SU-DHL-6 (cell line): Measurements from ENCODE around the gene TMEM184A.

ENCODE experiments used
- H2AFZ ChIP-seq: fragments of 200-600 bp; sonication (generic); 2 replicates; pipeline ENCODE4 v1.6.1; 2014; ENCODE audit warnings: low read depth, mild to moderate bottlenecking, moderate library complexity, mixed read lengths, antibody characterized with exemption, low read length; ENCODE audit not compliant: severe bottlenecking
- H3F3A ChIP-seq: fragments of 200-600 bp; shearing (Covaris generic); 2 replicates; pipeline ENCODE4 v1.6.0; 2016; ENCODE audit warnings: antibody characterized with exemption, mild to moderate bottlenecking; ENCODE audit not compliant: insufficient read depth
- H3K27ac ChIP-seq: fragments of 200-600 bp; sonication (generic); 2 replicates; pipeline ENCODE4 v1.5.1; 2016; ENCODE audit warnings: low read depth, mild to moderate bottlenecking, low read length, moderate library complexity, mixed read lengths
- H3K27me3 ChIP-seq: fragments of 200-600 bp; sonication (generic), shearing (Covaris generic); 2 replicates; pipeline ENCODE4 v1.6.0; 2014; ENCODE audit warnings: mild to moderate bottlenecking, low read length
- H3K36me3 ChIP-seq: fragments of 200-600 bp; sonication (generic); 2 replicates; pipeline ENCODE4 v1.6.1; 2014; ENCODE audit warnings: mild to moderate bottlenecking, low read length, mixed read lengths
- H3K4me2 ChIP-seq: fragments of 300-600, 200-600 bp; shearing (Covaris generic), sonication (generic); 2 replicates; pipeline ENCODE4 v1.6.0; 2014; ENCODE audit warnings: low read length, low read depth, mild to moderate bottlenecking; ENCODE audit not compliant: poor library complexity, severe bottlenecking
- H3K4me3 ChIP-seq: fragments of 200-600 bp; sonication (generic); 2 replicates; pipeline ENCODE4 v1.5.1; 2014; ENCODE audit warnings: antibody characterized with exemption, low read length, mild to moderate bottlenecking, mixed read lengths; ENCODE audit not compliant: insufficient read depth, poor library complexity, severe bottlenecking
- H3K79me2 ChIP-seq: fragments of 200-600 bp; sonication (generic); 2 replicates; pipeline ENCODE4 v1.6.1; 2014; ENCODE audit warnings: mild to moderate bottlenecking, low read length, moderate library complexity; ENCODE audit not compliant: insufficient read depth
- H3K9ac ChIP-seq: fragments of 200-600 bp; sonication (generic); 2 replicates; pipeline ENCODE4 v1.7.0; 2014; ENCODE audit warnings: mild to moderate bottlenecking, low read length
- H3K9me2 ChIP-seq: fragments of 200-600 bp; sonication (generic); replicated peaks from 2 replicates; pipeline ENCODE4 v1.6.1; 2014; ENCODE audit warnings: low read length; ENCODE audit not compliant: insufficient read depth
- H3K9me3 ChIP-seq: fragments of 200-600 bp; sonication (generic); 2 replicates; pipeline ENCODE4 v1.6.1; 2014; ENCODE audit warnings: low read length, mixed read lengths; ENCODE audit not compliant: insufficient read depth
- H4K20me1 ChIP-seq: fragments of 200-600 bp; sonication (generic); 2 replicates; pipeline ENCODE4 v1.6.1; 2014; ENCODE audit warnings: low read depth, mild to moderate bottlenecking, antibody characterized with exemption, low read length, moderate library complexity, mixed read lengths
- EZH2phosphoT487 ChIP-seq: fragments of 200-600 bp; sonication (generic), shearing (Covaris generic); conservative IDR thresholded peaks from 2 replicates; pipeline ENCODE4 v1.6.1; 2018; ENCODE audit warnings: mild to moderate bottlenecking, antibody characterized with exemption, low read length, moderate library complexity, mixed read lengths
- TF ChIP-seq, protein P1 (sequence below): fragments of 200-600 bp; sonication (generic); IDR thresholded peaks from one replicate; pipeline ENCODE4 v1.5.1; 2017; ENCODE audit warnings: antibody characterized with exemption, mild to moderate bottlenecking, low read length, moderate library complexity; ENCODE audit not compliant: insufficient read depth, poor library complexity, severe bottlenecking

TMEM184A gene

DNA sequence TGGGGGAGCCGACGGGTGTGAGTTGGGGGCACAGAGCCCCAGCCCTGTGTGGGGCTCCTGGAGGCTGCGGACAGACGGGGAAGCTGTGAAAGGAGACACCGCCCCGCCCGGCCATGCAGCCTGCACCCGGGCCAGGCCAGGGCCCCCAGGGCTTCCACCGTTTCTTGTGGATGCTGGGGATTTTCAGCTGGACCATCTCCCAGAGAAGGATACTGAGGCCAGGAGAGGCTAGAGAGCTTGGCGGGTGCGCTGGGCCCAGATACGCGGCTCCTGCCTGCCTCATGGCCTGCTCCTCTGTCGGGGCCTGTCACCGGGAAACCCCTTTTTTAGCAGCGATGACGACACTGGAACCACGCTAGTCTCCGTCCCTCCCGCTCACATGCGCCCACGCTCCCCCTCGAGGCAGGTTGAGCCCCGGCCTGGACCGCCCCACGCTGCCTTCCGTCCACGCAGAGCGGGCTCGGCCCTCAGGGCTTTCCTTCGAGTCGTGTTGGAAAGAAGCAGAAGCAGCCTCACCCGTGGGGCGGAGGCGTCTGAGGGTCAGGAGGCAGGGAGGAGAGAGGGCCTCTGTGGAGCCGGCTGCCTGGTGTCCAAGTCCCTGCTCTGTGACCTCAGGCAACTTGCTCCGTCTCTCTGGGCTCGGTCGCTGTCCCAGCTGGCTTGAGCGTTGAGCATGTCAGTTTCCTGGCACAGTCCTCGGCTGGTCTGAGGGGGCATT, 11.7 kb downstream of the TMEM184A start:
- Histone ChIP-seq H3F3A (no peaks in the 10 kb centered on the region), H3K9me2 (no peaks in the 10 kb centered on the region), H3K9ac (no peak overlapping the region), H3K9me3 (no peaks in the 10 kb centered on the region), H3K4me2 (no peak overlapping the region), H2AFZ (no peak overlapping the region), H3K36me3 (no peaks in the 10 kb centered on the region), H3K27me3 (no peaks in the 10 kb centered on the region), H3K79me2 (no peaks in the 10 kb centered on the region; the same call in 1 of the 2 replicates), H3K4me3 (no peak overlapping the region), H4K20me1 (0 out of 2 replicates have a peak, but pooled peaks cover 4% of the 10 kb centered on the region), H3K27ac (no peak overlapping the region)
- TF ChIP-seq EZH2phosphoT487, result no peak
- TF ChIP-seq, protein P1, sequence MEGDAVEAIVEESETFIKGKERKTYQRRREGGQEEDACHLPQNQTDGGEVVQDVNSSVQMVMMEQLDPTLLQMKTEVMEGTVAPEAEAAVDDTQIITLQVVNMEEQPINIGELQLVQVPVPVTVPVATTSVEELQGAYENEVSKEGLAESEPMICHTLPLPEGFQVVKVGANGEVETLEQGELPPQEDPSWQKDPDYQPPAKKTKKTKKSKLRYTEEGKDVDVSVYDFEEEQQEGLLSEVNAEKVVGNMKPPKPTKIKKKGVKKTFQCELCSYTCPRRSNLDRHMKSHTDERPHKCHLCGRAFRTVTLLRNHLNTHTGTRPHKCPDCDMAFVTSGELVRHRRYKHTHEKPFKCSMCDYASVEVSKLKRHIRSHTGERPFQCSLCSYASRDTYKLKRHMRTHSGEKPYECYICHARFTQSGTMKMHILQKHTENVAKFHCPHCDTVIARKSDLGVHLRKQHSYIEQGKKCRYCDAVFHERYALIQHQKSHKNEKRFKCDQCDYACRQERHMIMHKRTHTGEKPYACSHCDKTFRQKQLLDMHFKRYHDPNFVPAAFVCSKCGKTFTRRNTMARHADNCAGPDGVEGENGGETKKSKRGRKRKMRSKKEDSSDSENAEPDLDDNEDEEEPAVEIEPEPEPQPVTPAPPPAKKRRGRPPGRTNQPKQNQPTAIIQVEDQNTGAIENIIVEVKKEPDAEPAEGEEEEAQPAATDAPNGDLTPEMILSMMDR, result no peak

DNA sequence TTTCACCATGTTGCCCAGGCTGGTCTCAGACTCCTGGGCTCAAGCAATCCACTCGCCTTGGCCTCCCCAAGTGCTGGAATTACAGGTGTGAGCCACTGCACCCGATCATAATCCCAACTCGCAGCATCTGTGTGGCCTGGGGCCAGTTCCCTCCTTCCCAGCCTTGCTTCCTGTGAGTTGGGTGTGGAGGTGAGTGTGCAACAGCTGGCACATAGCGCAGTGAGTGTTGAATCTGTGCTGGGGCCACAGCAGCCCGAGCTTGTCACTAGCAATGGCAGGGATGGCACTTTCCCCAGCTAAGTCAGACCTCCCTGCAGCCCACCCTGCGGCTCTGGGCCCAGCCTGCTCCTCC, 12.2 kb downstream of the TMEM184A start:
- H3K4me2 ChIP-seq, result no peak overlapping the region
- no peak for TF ChIP-seq EZH2phosphoT487
- TF ChIP-seq, protein P1, result no peak
- H3K9me3 ChIP-seq, result no peaks in the 10 kb centered on the region
- no peak overlapping the region for H2AFZ ChIP-seq
- no peaks in the 10 kb centered on the region for H3K9me2 ChIP-seq
- no peaks in the 10 kb centered on the region; the same call in 1 of the 2 replicates for H3K79me2 ChIP-seq
- 0 out of 2 replicates have a peak, but pooled peaks cover 4% of the 10 kb centered on the region for H4K20me1 ChIP-seq
- no peak overlapping the region for H3K9ac ChIP-seq
- no peak overlapping the region for H3K27ac ChIP-seq
- no peaks in the 10 kb centered on the region for H3K27me3 ChIP-seq
- H3K4me3 ChIP-seq, result no peak overlapping the region
- H3K36me3 ChIP-seq, result no peaks in the 10 kb centered on the region
- no peaks in the 10 kb centered on the region for H3F3A ChIP-seq

DNA sequence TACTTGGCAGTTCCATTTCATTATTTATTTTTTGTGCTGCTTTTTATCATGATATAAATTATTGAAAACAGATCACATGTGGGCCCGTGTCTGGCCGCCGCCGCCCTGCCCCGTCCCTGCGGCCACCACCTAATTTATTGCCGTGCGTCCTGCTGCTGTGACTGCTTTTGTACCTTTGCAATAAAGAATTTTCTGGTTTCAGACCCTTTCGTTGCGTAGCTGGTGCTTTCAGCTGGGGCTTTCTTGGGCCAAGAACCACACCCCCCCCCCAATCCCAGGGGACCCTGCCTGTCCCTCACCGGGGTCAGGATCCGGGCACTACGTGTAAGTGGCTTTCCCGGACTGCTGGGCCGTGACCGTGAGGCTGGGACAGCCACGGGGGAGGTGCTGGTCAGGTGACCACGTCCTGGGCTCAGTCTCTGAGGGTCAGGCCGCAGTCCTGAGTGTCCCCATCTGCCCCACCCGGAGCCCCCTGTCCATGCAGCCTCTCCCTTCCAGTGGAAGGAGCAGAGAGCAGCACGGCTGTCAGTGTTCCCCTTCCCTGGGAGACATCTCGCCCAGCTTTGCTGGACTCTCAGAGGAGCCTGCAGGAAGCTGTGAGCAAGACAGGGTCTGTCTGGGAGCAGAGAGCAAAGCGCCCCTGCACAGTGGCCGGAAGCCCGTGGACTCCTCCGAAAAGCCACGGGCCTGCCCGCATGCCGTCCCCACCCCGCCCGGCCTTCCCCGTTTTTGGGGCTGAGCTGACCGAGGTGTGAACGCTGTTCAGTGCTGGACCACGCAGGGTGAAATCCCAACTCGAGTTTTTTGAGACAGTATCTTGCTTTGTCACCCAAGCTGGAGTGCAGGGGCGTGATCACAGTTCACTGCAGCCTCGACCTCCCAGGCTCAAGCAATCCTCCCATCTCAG, 12.9 kb downstream of the TMEM184A start:
- H3K27me3 ChIP-seq, result no peaks in the 10 kb centered on the region
- 0 out of 2 replicates have a peak, but pooled peaks cover 4% of the 10 kb centered on the region for H4K20me1 ChIP-seq
- H3K79me2 ChIP-seq, result peaks cover under 1% of the 10 kb centered on the region
- no peak overlapping the region for H3K9ac ChIP-seq
- no peaks in the 10 kb centered on the region for H3K9me3 ChIP-seq
- no peak overlapping the region for H3K27ac ChIP-seq
- no peaks in the 10 kb centered on the region for H3K9me2 ChIP-seq
- no peaks in the 10 kb centered on the region for H3F3A ChIP-seq
- H3K4me2 ChIP-seq, result no peak overlapping the region
- TF ChIP-seq, protein P1, result no peak
- TF ChIP-seq EZH2phosphoT487, result no peak
- no peak overlapping the region for H2AFZ ChIP-seq
- no peaks in the 10 kb centered on the region for H3K36me3 ChIP-seq
- H3K4me3 ChIP-seq, result no peak overlapping the region
